Prostate gland (tissue), 2 donors: ENCODE results near the gene RCAN2.

Experiments used
- POLR2A ChIP-seq: fragments of 450-650 bp; IDR thresholded peaks from one replicate; pipeline ENCODE4 v1.6.1; 2016; ENCODE audit warnings: antibody characterized with exemption, mild to moderate bottlenecking
- TF ChIP-seq, protein P1 (sequence below), 4 experiments: fragments of 200-600 bp in 2 of 4; fragments of 450-650 bp in 2 of 4; sonication (generic) in 2 of 4; IDR thresholded peaks; 1 replicate in 3 of 4; 2 replicates in 1 of 4; pipeline ENCODE4 v1.5.1; 2016 to 2019; ENCODE audit warnings: antibody characterized with exemption in 4 of 4, mild to moderate bottlenecking in 2 of 4, moderate library complexity in 2 of 4

DNA sequence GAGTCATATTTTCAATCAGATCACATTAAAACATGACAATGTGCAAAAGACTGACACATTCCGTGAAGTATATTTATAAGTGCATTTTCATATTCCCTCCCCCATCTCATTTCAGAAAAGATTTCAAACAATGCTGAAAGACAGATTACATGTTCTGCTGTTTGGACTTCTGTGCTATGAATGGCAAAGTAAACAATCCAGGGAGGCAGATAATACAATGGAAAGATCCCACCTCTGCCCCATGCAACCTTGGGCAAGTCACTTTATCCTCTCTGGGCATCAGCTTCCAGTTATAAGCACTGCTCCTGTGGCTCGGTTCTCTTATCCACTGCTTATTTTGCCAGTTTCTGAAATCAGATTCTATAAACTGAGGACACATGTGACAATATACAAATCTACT, 110.2 kb downstream of the RCAN2 start:
- TF ChIP-seq, protein P1, sequence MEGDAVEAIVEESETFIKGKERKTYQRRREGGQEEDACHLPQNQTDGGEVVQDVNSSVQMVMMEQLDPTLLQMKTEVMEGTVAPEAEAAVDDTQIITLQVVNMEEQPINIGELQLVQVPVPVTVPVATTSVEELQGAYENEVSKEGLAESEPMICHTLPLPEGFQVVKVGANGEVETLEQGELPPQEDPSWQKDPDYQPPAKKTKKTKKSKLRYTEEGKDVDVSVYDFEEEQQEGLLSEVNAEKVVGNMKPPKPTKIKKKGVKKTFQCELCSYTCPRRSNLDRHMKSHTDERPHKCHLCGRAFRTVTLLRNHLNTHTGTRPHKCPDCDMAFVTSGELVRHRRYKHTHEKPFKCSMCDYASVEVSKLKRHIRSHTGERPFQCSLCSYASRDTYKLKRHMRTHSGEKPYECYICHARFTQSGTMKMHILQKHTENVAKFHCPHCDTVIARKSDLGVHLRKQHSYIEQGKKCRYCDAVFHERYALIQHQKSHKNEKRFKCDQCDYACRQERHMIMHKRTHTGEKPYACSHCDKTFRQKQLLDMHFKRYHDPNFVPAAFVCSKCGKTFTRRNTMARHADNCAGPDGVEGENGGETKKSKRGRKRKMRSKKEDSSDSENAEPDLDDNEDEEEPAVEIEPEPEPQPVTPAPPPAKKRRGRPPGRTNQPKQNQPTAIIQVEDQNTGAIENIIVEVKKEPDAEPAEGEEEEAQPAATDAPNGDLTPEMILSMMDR (IDR thresholded peaks at IDR 0.05) = no peak
- TF ChIP-seq POLR2A = no peak
